Measurements from ENCODE around the gene MYO9B. TPM values are rescaled to one million over a fixed set of nuclear protein-coding genes. Genes with fewer than 3 reads are reported as not detected.

MYO9B gene
- total and polyA plus RNA-seq, 9 of the 15 experiments (the other 6 are each of a cell fraction or from before 2014, with no cell fraction given), result 2.4 to 77.6 (median 23.0) TPM

DNA sequence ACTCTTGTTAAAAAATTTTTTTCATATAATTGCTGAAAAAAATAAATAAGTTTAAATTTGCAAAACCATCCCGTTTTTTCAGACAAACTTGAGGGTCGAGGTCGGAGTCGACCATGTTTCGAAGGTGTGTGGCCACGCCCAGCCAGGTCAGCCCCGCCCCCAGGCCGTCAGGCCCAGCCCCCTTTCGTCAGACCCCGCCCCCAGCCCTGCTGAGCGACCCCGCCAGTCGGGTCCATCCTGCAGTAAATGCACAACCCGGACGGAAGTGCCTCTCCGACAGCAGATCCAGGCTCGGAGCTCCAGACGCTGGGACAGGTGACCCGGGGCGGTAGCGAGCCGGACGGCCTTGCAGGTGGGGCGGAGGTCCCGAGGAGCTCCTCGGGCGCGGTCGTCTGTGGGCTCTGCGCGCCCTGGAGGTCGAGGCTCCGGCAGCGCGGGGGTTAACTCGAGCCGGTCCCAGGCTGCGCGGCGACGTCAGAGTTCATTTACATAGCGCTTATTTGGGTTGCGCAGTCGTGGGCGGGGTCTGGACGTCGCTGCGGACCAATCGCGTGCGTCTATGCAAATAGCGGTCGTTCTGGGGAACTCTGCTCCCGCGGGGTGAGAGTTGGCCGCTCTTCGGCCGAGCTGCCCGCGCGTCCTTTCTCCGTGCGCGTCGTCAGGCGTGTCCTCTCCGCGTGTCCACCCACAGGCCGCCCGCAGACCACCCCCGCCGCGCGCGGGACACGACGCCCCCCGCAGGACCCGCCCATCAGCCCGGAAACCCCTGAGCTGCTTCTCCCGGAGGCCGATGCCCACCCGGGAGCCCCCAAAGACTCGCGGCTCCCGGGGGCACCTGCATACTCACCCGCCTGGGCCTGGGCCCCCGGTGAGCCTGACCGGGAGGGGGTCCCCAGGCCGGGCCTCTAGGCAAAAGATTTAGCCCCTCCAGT is 150.7 kb downstream of the MYO9B start, which contains the start of gene OCEL1 (continued):
- TF ChIP-seq TAF1 (IDR thresholded peaks at IDR 0.05; ENCODE audit: control insufficient read depth, extremely low read depth, insufficient read depth, low read length, severe bottlenecking) (peak; percentile 60), RBM22 (IDR thresholded peaks at IDR 0.05; ENCODE audit: low read depth, low read length, poor library complexity, severe bottlenecking) (peak; percentile 60), ZBTB7A (IDR thresholded peaks at IDR 0.05; ENCODE audit: borderline replicate concordance, control insufficient read depth, low read depth, low read length) (peak; percentile 96), SRSF7 (optimal IDR thresholded peaks at IDR 0.05; ENCODE audit: low read depth, low read length) (no peak), NBN (IDR thresholded peaks at IDR 0.05; ENCODE audit: low read depth) (peak; percentile 27; the same call in 1 of the 2 replicates), ETV5 (CRISPR knock-in tag; IDR thresholded peaks at IDR 0.05; ENCODE audit: low read depth) (peak; percentile 38; the same call in 1 of the 2 replicates), NFIC (IDR thresholded peaks at IDR 0.05) (0 out of 2 replicates have a peak, but pooled peaks have one; percentile 42), KAT8 (IDR thresholded peaks at IDR 0.05; ENCODE audit: low read depth) (no peak), ZNF384 (IDR thresholded peaks at IDR 0.05; ENCODE audit: low read depth, low read length) (no peak), CCNT2 (IDR thresholded peaks at IDR 0.05; ENCODE audit: borderline replicate concordance, extremely low read depth, insufficient read length, low read depth, low read length) (peak; percentile 87), PHF8 (IDR thresholded peaks at IDR 0.05; ENCODE audit: borderline replicate concordance, low read length) (peak; percentile 66; the same call in 1 of the 2 replicates)
- TF ChIP-seq, protein P1, sequence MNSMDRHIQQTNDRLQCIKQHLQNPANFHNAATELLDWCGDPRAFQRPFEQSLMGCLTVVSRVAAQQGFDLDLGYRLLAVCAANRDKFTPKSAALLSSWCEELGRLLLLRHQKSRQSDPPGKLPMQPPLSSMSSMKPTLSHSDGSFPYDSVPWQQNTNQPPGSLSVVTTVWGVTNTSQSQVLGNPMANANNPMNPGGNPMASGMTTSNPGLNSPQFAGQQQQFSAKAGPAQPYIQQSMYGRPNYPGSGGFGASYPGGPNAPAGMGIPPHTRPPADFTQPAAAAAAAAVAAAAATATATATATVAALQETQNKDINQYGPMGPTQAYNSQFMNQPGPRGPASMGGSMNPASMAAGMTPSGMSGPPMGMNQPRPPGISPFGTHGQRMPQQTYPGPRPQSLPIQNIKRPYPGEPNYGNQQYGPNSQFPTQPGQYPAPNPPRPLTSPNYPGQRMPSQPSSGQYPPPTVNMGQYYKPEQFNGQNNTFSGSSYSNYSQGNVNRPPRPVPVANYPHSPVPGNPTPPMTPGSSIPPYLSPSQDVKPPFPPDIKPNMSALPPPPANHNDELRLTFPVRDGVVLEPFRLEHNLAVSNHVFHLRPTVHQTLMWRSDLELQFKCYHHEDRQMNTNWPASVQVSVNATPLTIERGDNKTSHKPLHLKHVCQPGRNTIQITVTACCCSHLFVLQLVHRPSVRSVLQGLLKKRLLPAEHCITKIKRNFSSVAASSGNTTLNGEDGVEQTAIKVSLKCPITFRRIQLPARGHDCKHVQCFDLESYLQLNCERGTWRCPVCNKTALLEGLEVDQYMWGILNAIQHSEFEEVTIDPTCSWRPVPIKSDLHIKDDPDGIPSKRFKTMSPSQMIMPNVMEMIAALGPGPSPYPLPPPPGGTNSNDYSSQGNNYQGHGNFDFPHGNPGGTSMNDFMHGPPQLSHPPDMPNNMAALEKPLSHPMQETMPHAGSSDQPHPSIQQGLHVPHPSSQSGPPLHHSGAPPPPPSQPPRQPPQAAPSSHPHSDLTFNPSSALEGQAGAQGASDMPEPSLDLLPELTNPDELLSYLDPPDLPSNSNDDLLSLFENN (IDR thresholded peaks at IDR 0.05; ENCODE audit: low read depth in 2 of 2, low read length in 2 of 2), result 0 out of 4 replicates have a peak, but pooled peaks of 1 of the 2 experiments have one; percentile 39
- TF ChIP-seq, protein P2, sequence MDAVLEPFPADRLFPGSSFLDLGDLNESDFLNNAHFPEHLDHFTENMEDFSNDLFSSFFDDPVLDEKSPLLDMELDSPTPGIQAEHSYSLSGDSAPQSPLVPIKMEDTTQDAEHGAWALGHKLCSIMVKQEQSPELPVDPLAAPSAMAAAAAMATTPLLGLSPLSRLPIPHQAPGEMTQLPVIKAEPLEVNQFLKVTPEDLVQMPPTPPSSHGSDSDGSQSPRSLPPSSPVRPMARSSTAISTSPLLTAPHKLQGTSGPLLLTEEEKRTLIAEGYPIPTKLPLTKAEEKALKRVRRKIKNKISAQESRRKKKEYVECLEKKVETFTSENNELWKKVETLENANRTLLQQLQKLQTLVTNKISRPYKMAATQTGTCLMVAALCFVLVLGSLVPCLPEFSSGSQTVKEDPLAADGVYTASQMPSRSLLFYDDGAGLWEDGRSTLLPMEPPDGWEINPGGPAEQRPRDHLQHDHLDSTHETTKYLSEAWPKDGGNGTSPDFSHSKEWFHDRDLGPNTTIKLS (IDR thresholded peaks at IDR 0.05; ENCODE audit: borderline replicate concordance, low read depth), result no peak; the same call in 1 of the 2 replicates
- TF ChIP-seq, protein P3, sequence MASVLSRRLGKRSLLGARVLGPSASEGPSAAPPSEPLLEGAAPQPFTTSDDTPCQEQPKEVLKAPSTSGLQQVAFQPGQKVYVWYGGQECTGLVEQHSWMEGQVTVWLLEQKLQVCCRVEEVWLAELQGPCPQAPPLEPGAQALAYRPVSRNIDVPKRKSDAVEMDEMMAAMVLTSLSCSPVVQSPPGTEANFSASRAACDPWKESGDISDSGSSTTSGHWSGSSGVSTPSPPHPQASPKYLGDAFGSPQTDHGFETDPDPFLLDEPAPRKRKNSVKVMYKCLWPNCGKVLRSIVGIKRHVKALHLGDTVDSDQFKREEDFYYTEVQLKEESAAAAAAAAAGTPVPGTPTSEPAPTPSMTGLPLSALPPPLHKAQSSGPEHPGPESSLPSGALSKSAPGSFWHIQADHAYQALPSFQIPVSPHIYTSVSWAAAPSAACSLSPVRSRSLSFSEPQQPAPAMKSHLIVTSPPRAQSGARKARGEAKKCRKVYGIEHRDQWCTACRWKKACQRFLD (CRISPR knock-in tag; IDR thresholded peaks at IDR 0.05), result no peak; the same call in 1 of the 2 replicates
- TF ChIP-seq, protein P4, sequence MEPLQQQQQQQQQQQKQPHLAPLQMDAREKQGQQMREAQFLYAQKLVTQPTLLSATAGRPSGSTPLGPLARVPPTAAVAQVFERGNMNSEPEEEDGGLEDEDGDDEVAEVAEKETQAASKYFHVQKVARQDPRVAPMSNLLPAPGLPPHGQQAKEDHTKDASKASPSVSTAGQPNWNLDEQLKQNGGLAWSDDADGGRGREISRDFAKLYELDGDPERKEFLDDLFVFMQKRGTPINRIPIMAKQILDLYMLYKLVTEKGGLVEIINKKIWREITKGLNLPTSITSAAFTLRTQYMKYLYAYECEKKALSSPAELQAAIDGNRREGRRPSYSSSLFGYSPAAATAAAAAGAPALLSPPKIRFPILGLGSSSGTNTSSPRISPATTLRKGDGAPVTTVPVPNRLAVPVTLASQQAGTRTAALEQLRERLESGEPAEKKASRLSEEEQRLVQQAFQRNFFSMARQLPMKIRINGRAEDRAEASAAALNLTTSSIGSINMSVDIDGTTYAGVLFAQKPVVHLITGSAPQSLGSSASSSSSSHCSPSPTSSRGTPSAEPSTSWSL (CRISPR knock-in tag; IDR thresholded peaks at IDR 0.05; ENCODE audit: borderline replicate concordance), result no peak
